GM23248 (cell line): ENCODE results near the gene PMS1. TPM values are rescaled to one million over a fixed set of nuclear protein-coding genes. Genes with fewer than 3 reads are reported as not detected.
"Not testable (repeated sequence)": the region's sequence is repeated elsewhere in the genome, so short reads cannot be mapped to it uniquely, and the experiment has no call there.

Experiments
- DNase-seq: peaks from one replicate; pipeline ENCODE4 v3.0.0-alpha.2; 2015
- H2AFZ ChIP-seq: fragments of 200-600 bp; sonication (generic); 2 replicates; pipeline ENCODE4 v1.6.1; 2016; ENCODE audit warnings: antibody characterized with exemption
- H3F3A ChIP-seq: fragments of 200-600 bp; sonication (generic); 2 replicates; pipeline ENCODE4 v1.6.1; 2016; ENCODE audit warnings: mild to moderate bottlenecking, antibody characterized with exemption, mixed run types; ENCODE audit not compliant: insufficient read depth
- H3K27ac ChIP-seq: fragments of 200-600 bp; sonication (generic); 2 replicates; pipeline ENCODE4 v1.5.1; 2016; ENCODE audit warnings: mild to moderate bottlenecking
- H3K27me3 ChIP-seq: fragments of 200-600 bp; sonication (generic); replicated peaks from 2 replicates; pipeline ENCODE4 v1.6.1; 2016; ENCODE audit warnings: mild to moderate bottlenecking; ENCODE audit not compliant: insufficient read depth
- H3K36me3 ChIP-seq: fragments of 200-600 bp; sonication (generic); 2 replicates; pipeline ENCODE4 v1.6.1; 2016; ENCODE audit warnings: low read depth, mild to moderate bottlenecking
- H3K4me1 ChIP-seq: fragments of 200-600 bp; sonication (generic); 2 replicates; pipeline ENCODE4 v1.6.1; 2016; ENCODE audit warnings: mild to moderate bottlenecking; ENCODE audit not compliant: insufficient read depth
- H3K4me2 ChIP-seq: fragments of 200-600 bp; sonication (generic); one replicate; pipeline ENCODE4 v1.6.1; 2016; ENCODE audit warnings: mild to moderate bottlenecking; ENCODE audit not compliant: unreplicated experiment
- H3K4me3 ChIP-seq: fragments of 200-600 bp; sonication (generic); 2 replicates; pipeline ENCODE4 v1.5.1; 2016; ENCODE audit warnings: mild to moderate bottlenecking
- H3K79me2 ChIP-seq: fragments of 200-600 bp; sonication (generic); 2 replicates; pipeline ENCODE4 v1.6.1; 2016; ENCODE audit warnings: mild to moderate bottlenecking; ENCODE audit not compliant: insufficient read depth
- H3K9ac ChIP-seq: fragments of 200-600 bp; sonication (generic); 2 replicates; pipeline ENCODE4 v1.6.1; 2016; ENCODE audit warnings: mild to moderate bottlenecking
- H3K9me2 ChIP-seq: fragments of 200-600 bp; sonication (generic); 2 replicates; pipeline ENCODE4 v1.6.1; 2016; ENCODE audit warnings: mixed run types, mild to moderate bottlenecking, moderate library complexity; ENCODE audit not compliant: insufficient read depth
- H3K9me3 ChIP-seq: fragments of 200-600 bp; sonication (generic); one replicate; pipeline ENCODE4 v1.6.1; 2017; ENCODE audit warnings: low read depth
- H4K20me1 ChIP-seq: fragments of 200-600 bp; sonication (generic); 2 replicates; pipeline ENCODE4 v1.6.0; 2016; ENCODE audit not compliant: insufficient read depth
- EZH2 ChIP-seq: fragments of 200-600 bp; sonication (generic); IDR thresholded peaks from 2 replicates; pipeline ENCODE4 v1.6.1; 2018; ENCODE audit warnings: antibody characterized with exemption, mild to moderate bottlenecking; ENCODE audit not compliant: insufficient read depth, poor library complexity, severe bottlenecking
- EZH2phosphoT487 ChIP-seq: fragments of 200-600 bp; sonication (generic); IDR thresholded peaks from 2 replicates; pipeline ENCODE4 v1.6.1; 2018; ENCODE audit warnings: antibody characterized with exemption, moderate library complexity, mild to moderate bottlenecking, low read depth; ENCODE audit not compliant: insufficient read depth
- WGBS, 2 experiments: methylation state at CpG; one replicate each; pipeline ENCODE4 v1.1.6; 2015 to 2017; ENCODE audit warnings: low lambda C conversion rate in 2 of 2, low coverage in 1 of 2; ENCODE audit errors: missing lambda C conversion rate in 2 of 2; 5-methylcytosine and 5-hydroxymethylcytosine counted together
- in situ Hi-C: fragments of 300-500 bp; cut with MboI; formaldehyde crosslinking; loops from 2 replicates; pipeline ENCODE4 v1.15.0; 2020
- polyA plus RNA-seq: library from polyadenylated mRNA; unstranded; fragments of >200 nt; fragmentation: Nextera tagmentation; extraction: Ambion mirVana; gene quantifications from 2 replicates; pipeline ENCODE4 v1.2.1, GENCODE V29; 2016
- total RNA-seq: library from RNA; depleted of rRNA; stranded (reverse); fragments of >200 nt; shearing (Covaris generic); gene quantifications from 2 replicates; pipeline ENCODE4 v1.2.3, GENCODE V29; 2014

PMS1 gene
- total and polyA plus RNA-seq, 2 experiments from 2014 or later: 18.2 to 22.3 TPM

DNA sequence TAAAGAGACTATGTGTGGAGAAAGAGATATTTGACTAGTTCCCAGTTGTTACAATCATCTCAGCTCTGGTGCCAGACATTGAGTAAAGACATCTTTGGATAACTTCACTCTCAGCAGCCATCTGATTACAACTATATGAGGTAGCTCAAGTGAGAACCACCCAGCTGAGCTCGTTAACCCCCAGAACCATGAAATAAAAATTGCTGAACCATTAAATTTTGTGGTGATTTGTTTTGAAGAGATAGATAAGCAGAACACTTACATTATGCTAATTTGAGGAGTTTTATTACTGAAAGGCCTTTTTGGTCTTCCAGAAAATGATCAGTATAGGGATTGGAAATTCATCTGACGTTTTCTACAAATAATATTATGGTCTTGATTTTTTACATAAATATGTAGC is 101.1 kb downstream of the PMS1 start:
- H3K27me3 ChIP-seq: no peaks in the 10 kb centered on the region
- no peaks in the 10 kb centered on the region for H3K9me3 ChIP-seq
- H3K27ac ChIP-seq: no peak overlapping the region
- no peak overlapping the region for H3K4me3 ChIP-seq
- no peaks in the 10 kb centered on the region for H3K79me2 ChIP-seq
- no peak overlapping the region for H3K4me2 ChIP-seq
- H4K20me1 ChIP-seq: no peaks in the 10 kb centered on the region
- no peaks in the 10 kb centered on the region for H3F3A ChIP-seq
- H3K4me1 ChIP-seq: no peaks in the 10 kb centered on the region
- H2AFZ ChIP-seq: no peak overlapping the region
- TF ChIP-seq EZH2 (no peak), EZH2phosphoT487 (no peak)
- WGBS, 2 experiments: 38 to 41% methylated on average over 2 of the region's 2 CpGs
- no peaks in the 10 kb centered on the region for H3K36me3 ChIP-seq
- in situ Hi-C loops: no loop called here
- no peaks in the 10 kb centered on the region for H3K9me2 ChIP-seq
- DNase-seq: no peak
- H3K9ac ChIP-seq: no peak overlapping the region

- H3K36me3 ChIP-seq, H2AFZ ChIP-seq, H3K4me2 ChIP-seq, DNase-seq, H3K4me3 ChIP-seq, H3K9me2 ChIP-seq, H3K27me3 ChIP-seq, in situ Hi-C loops, H3F3A ChIP-seq, H3K27ac ChIP-seq, H4K20me1 ChIP-seq, H3K4me1 ChIP-seq, H3K79me2 ChIP-seq, H3K9ac ChIP-seq, H3K9me3 ChIP-seq: not testable (repeated sequence)
- 56 to 57% methylated on average over 7 of the region's 7 CpGs for WGBS, 2 experiments
Observed at GRCh38 chr2:189892546-189893294, 108.5 kb downstream of the PMS1 start.

GRCh38 chr2:189896809-189897208 is 112.6 kb downstream of the PMS1 start:
- no peak overlapping the region for H3K9ac ChIP-seq
- H3K9me3 ChIP-seq: no peaks in the 10 kb centered on the region
- H3K9me2 ChIP-seq: no peaks in the 10 kb centered on the region
- no peaks in the 10 kb centered on the region for H3F3A ChIP-seq
- no peak for TF ChIP-seq EZH2phosphoT487
- no peak for TF ChIP-seq EZH2
- H3K4me1 ChIP-seq: peaks cover 8% of the 10 kb centered on the region
- no peaks in the 10 kb centered on the region for H3K27me3 ChIP-seq
- no peak for DNase-seq
- no peak overlapping the region for H2AFZ ChIP-seq
- H3K27ac ChIP-seq: no peak overlapping the region
- H4K20me1 ChIP-seq: no peaks in the 10 kb centered on the region
- in situ Hi-C loops: no loop called here
- H3K79me2 ChIP-seq: no peaks in the 10 kb centered on the region
- no peak overlapping the region for H3K4me3 ChIP-seq
- H3K4me2 ChIP-seq: no peak overlapping the region
- WGBS, 2 experiments: 61 to 64% methylated on average over 1 of the region's 1 CpG
- H3K36me3 ChIP-seq: no peaks in the 10 kb centered on the region

DNA sequence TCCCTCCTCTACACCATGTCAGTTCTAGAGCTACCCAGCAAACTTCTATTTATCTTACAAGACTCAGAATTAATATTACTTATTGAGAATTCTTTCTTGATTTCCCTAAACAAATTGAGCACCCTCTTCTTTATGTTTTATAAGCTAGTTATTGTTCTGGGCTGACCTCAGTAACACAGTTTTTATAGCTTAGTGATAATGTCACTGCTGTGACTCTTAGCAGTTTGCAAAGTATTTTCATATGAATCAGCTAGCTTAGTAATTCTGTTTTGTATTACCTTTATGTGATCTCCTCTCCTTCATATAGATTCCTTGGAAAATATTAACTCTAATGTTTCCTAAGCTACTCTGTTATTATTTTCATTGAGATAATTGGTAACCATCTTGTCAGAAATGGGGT is 114.9 kb downstream of the PMS1 start:
- no peak overlapping the region for H3K27ac ChIP-seq
- TF ChIP-seq EZH2 (no peak), EZH2phosphoT487 (no peak)
- H3K9ac ChIP-seq: no peak overlapping the region
- no peaks in the 10 kb centered on the region for H3K36me3 ChIP-seq
- H4K20me1 ChIP-seq: no peaks in the 10 kb centered on the region
- H3F3A ChIP-seq: no peaks in the 10 kb centered on the region
- no peak overlapping the region for H3K4me3 ChIP-seq
- in situ Hi-C loops: no loop called here
- H3K4me2 ChIP-seq: peak overlapping the region; percentile 24
- no peaks in the 10 kb centered on the region for H3K27me3 ChIP-seq
- no peaks in the 10 kb centered on the region for H3K9me2 ChIP-seq
- peak overlapping the region; percentile 8; the same call in 1 of the 2 replicates for H2AFZ ChIP-seq
- no peaks in the 10 kb centered on the region for H3K79me2 ChIP-seq
- DNase-seq: peak; percentile 32
- peaks cover 8% of the 10 kb centered on the region for H3K4me1 ChIP-seq
- H3K9me3 ChIP-seq: no peaks in the 10 kb centered on the region

GRCh38 chr2:189900726-189901125 is 116.5 kb downstream of the PMS1 start:
- no peaks in the 10 kb centered on the region for H4K20me1 ChIP-seq
- no peak overlapping the region for H3K4me2 ChIP-seq
- H3K9me2 ChIP-seq: no peaks in the 10 kb centered on the region
- in situ Hi-C loops: no loop called here
- DNase-seq: no peak
- H2AFZ ChIP-seq: no peak overlapping the region
- no peaks in the 10 kb centered on the region for H3F3A ChIP-seq
- no peak for TF ChIP-seq EZH2phosphoT487
- H3K79me2 ChIP-seq: no peaks in the 10 kb centered on the region
- no peak overlapping the region for H3K27ac ChIP-seq
- no peak overlapping the region for H3K9ac ChIP-seq
- no peaks in the 10 kb centered on the region for H3K27me3 ChIP-seq
- H3K4me1 ChIP-seq: peaks cover 8% of the 10 kb centered on the region
- 76 to 84% methylated on average over 5 of the region's 5 CpGs for WGBS, 2 experiments
- H3K9me3 ChIP-seq: no peaks in the 10 kb centered on the region
- no peak overlapping the region for H3K4me3 ChIP-seq
- no peaks in the 10 kb centered on the region for H3K36me3 ChIP-seq
